CD4-positive, alpha-beta T cell treated with Interleukin-4 for 1 hour (primary cell): Measurements from ENCODE around the gene ZKSCAN4.

Experiments used
- DNase-seq, 2 donors: peaks; one replicate each; pipeline ENCODE4 v3.0.0-alpha.2; 2020 to 2022

ZKSCAN4 gene

DNA sequence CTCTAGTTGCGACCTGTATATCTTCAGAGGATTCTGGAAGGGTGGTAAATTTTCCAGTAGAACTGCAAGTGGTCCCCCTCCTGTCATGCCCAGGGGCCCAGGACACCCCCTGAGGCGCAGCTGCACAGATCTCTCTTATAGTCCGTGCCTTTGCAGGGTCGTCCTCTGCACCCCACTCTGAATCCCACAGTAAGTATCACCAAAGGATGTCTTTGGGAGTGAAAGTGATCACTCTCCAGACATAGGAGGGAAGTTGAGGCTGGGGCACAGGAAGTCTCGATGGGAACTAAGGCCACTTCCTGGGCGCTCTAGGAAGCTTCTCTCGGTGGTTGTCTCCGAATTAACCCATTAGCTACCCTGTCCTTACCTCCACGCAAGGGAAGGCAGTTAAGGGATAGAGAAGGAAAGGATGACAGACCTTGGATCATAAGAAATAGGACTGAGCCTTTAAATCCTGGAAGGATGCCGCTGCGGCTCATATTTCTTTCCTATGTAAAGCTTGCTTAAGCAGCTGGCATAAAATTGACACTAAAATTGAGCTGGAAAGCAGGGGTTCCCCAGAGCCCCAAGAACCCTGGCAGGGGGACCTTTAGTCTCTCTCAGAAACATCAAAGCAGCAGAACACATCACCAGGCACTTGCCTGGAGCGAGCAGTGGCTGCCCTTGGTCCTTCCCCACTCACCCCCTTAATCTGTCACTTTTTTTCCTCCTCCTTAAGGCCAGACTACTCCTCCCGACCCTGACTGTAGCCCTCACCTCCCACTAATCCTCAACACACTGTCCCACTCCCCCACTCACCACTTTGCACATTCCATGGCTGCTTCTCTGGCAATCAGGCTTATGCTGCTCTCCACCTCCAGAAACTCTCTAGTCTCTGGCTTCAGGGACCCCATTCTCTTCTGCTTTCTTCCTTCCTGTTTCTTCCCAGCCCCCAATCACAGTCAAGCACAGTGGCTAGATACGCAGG, at the start of gene ZKSCAN4:
TSS of gene ZKSCAN4 (minus strand) at position 261 of the 967 bp plus-strand sequence. CDS start 289 bp downstream, outside the sequence.
- DNase-seq, result peak; percentile 84 to 89

DNA sequence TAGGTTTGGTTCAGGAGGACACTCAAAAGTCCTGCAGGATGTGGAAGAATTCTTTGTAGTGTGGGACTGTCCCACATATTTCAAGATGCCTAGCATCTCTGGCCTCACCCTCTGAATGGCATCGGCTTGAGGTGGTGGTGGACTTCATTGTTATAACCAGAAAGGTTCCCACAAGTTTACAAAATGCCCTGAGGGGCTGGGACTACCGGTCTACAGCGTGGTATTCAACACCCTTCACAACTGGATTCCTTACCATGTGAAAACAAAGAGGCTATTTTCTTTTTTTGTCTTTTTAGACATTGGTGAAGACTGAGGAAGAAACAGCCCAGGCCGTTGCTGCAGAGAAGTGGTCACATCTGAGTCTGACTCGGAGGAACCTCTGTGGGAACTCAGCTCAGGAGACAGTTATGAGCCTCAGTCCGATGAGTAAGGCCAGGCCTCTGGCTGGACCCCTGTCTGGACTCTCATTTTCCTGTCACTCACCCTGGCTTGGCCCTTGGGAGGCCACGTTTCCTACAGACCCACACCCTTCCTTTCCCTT, 44.5 kb upstream of the ZKSCAN4 start:
- no peak for DNase-seq

DNA sequence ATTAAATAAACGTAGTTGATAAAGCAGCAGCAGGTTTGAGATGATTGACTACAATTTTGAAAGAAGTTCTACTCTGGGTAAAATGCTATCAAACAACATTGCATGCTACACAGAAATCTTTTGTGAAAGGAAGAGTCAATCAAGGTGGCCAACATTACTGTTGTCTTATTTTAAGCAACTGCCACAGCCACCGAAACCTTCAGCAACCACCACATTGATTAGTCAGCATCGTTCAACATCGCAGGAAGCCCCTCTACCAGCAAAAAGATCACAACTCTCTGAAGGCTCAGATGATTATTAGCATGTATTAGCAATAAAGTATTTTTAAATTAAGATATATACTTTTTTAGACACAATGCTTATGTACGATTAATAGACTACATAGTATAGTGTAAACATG, 43.3 kb upstream of the ZKSCAN4 start:
- no peak for DNase-seq

DNA sequence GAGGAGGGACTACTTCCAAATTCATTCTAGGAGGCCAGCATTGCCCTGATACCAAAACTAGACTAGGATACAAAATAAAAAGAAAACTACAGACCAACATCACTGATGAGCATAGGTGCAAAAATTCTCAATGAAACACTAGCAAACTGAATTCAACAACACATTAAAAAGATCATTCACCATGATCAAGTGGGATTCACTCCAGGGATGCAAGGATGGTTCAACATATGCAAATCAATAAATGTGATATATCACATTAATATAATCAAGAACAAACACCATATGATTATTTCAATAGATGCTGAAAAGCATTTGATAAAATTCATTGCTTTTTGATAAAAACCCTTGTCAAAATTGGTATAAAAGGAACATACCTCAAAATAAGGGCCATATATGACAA, 39.5 kb upstream of the ZKSCAN4 start:
- DNase-seq, result no peak

DNA sequence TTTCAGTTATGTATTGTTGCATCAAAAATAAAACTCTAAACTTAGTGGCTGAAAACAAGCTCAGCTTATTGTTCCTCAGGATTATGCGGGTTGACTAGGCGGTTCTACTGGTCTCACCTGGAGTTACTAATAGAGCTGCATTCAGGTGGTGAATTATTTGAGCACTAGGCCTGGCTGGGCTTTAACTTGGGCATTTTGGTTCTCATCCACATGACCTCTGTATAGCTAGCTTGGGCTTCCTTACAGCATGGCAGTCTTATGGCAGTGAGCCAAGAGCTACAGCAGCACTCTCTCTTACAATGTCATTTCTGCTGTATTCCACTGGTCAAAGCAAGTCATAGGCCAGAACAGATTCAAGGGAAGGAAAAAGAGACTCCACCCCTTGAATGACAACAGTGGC, 30.9 kb upstream of the ZKSCAN4 start:
- no peak for DNase-seq

DNA sequence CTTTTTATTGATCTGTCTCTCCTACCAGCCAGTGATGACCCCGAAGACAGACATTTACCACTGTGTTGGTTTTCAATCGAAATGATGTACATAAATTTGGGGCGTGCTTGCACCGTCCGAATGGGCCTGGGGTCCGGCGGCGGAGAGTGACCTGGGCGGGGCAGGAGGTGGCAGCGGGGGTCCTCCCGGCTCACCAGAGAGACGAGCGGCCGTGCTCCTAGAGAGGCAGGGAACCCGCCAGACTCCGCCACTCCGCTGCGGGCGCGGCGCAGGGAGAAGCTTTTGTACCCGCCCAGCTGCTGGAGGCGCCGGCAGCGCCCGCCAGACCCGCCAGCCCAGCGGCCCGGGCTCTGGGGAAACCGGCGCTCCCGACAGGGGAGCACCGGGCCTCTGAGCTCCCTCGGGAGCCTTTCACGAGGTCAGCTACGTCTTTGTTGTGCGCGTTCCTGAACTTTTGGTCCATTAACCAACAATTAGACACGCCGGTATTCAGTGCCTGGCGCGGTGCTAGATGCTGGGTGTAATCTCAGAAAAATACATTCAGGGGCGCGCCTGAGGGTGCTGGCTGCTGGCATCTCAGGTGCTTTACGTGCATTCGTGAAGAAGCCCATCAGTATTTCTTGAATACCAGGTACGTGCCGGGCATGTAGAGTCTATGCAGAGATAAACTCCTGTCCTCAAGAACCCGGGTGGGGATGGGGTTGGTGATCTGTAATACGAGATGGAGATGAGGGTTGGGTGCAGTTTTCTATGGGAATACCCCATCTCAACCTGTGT, 29.4 kb upstream of the ZKSCAN4 start, which contains the start of gene PGBD1:
TSS of gene PGBD1 (plus strand) at position 285 of the 777 bp plus-strand sequence. CDS start 2,242 bp downstream, outside the sequence.
- peak; percentile 33 to 42 for DNase-seq

DNA sequence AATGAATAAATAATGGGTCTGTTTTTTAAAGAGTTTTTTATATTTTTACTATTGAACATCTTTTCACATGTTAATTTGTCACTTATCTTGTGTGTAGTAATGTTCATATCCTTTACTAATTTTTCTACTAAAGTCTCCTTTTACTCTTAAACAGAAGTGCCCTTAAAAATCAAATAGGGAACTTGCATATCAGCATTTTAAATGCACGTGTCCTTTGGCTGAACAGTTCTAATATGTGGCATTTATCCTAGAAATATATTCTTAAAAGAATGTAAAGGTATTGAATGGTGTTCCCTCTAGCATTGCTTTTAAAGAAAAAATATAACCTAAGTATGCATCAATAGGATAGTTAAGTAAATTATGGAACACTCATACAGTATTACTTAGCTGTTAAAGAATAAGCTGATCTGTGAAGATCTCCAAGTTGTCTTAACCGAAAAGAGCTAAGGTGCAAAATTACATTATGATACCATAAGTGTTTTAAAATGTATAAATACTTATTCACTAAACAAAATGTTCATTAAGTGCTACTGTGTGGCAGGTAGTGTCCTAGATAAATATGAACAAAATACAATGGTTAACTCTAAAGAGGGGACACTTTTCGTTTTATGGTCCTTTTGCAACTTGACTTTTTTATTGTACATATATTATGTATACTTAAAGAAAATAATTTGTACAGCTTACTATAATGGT, 28.7 kb upstream of the ZKSCAN4 start:
- no peak for DNase-seq

DNA sequence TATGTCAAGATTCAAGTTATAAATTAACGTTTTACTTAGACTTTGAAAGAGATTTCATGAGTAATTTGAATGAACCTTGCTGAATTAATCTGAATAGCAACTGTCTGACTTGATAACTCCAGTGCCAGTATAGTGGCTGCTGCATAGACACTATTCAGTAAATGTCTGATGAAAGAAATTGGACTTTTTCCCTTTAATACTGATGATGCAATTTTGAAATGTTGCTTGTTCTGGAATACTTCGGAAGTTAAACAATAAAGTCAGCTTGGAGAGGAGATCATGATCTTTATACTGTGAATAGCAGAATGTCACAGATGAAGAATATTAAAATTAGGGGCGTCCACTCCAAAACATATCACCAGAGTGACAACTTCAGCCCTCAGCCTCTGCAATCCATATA, 25.7 kb upstream of the ZKSCAN4 start:
- no peak for DNase-seq

DNA sequence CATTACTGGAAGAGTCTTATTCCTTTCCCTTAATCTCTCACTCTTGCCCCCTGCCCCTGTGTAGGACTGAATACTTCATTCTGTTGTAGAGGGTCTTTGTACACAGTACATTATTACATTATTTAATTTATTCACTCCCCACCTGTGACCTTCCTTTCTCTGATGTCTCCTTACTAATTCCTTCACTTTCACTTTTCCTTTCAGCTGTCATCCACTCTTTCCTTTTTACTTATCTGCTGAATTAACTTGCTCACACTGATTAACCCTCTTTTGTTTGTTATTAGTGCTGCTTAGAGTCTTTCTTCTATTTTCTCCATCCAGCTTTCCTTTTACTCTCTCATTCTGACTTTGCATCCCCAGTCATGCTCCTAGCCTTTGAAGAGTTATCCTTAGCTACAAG, 22.8 kb upstream of the ZKSCAN4 start:
- DNase-seq, result no peak

DNA sequence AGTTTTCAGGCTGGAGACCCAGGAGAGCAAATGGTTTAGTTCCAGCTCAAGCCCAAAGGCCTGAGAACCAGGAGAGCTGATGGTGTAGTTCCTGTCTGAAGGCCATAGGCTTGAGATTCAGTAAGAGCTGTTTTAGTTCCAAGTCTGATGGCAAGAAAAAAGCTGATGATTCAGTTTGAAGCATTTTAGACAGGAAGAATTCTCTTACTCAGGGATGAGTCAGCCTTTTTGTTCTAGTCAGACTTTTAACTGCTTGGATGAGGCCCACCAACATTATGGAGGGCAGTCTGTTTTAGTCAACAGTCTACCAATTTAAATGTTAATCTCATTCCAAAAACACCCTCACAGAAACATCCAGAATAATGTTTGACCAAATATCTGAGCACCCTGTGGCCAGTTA, 17.4 kb upstream of the ZKSCAN4 start:
- no peak for DNase-seq

DNA sequence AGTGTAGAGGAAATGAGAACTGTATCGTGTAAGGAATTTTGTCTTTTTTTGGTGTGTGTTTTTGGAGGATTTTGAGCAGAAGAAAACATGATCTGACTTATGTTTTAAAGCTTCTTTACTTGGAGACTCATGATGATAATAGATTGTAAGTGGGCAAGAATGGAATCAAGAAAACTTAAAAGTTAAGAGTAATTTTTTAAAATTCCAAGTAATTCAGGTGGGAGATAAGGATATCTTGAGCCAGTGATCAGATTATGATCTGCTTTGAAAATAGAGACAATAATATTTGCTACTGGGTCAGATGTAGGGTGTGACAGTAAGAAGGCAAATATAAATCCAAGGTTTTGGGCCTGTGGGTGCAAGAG, 15.6 kb upstream of the ZKSCAN4 start:
- DNase-seq, result no peak

DNA sequence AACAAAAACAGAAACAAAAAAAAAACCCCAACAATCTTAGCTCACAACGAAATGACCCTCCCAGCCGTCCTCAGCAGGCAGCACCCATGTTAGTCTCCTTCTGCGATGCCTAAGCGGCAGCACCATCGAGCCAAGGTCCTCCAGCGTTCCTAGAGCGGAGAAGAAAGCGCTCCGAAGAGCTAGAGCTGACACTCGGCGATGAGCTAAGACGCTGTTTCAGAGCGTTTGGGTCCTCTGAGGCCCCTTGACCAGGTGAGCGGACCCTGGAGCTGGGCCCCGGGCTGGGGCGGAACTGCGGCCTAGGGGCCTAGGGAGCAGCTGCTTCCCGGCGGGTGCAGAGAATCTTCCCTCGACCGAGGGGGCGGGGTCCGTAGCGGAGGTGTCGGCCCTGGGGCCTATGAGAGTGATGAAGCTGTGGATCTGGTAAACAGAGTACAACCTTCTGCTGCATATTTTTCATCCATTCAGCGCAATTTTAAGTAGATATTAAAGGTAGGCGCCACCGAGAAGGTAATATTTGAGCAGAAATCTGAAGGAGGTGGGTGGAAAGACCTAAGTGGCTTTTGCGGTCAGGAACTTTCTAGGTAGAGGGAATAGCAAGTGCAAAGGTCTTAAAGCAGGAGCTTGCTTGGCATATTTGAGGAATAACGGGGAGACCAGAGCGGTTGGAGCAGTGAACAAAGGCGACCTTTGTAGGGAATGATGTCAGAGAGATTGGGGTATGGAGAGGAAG, 15.1 kb upstream of the ZKSCAN4 start, which contains the start of gene ZSCAN26:
TSS of gene ZSCAN26 (plus strand) at position 182 of the 733 bp plus-strand sequence. CDS start 4,777 bp downstream, outside the sequence.
- peak; percentile 91 for DNase-seq

DNA sequence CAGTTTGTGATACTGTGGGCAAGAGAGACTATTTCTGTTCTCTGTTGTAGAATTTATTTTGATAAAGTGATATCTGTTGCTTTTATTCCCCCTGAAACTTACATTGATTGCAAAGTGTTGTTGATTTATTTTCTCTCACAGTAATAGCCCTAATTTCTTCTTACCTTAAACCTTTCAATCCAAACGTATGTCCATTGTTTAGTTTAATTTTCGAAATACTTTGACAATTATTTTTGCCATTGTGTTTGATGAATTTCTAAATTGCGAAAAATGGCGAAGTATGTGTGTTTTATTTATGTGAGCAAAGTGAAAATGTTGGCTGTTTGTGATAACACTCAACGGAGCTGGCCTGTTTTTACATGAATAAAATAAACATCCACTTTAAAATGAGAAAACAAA, 14.5 kb upstream of the ZKSCAN4 start:
- DNase-seq, result no peak

DNA sequence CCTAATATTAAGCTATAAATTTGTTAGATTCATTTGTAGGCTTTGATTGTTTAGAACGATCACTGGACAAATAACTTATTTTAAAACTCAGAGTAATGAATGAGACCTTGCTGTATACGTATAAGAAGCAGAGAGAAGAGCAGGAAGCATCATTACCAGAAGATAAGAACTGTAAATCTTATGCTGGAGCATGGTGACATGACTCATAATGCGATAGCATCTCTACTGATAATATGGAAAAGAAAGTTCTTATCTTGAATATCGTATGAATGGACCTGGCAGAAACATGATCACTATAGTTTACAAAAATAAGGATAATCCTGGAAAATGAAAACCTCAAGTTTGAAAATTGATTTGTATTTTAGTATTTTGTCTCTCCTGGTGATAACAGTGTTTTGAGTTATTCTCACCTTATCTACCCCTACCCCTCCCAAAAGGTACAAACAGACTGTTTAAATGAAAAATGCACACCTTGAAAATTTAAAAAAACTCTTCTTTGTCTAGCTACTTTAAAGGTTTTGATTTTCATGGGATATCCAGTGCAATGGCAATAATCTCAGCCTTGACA, 12.8 kb upstream of the ZKSCAN4 start:
- DNase-seq, result no peak

DNA sequence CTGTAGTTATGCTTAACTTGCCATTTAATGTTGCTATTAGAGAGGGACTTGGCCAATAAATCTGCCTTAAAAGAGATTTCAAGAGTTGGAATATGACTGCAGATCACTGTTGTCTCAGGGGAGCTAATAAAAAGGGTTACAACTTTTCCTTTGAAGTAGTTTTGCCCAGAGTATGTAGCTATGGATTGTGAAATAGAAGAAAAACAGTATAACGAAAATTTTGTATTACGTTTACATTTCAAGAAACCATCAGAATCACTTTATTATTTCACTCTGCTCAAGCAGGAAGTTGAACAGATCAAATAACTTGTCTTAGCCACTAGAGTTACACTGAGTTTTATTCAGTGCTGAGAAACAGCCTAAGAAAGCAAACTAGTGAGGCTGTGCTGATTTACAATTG, 11.9 kb upstream of the ZKSCAN4 start:
- no peak for DNase-seq

DNA sequence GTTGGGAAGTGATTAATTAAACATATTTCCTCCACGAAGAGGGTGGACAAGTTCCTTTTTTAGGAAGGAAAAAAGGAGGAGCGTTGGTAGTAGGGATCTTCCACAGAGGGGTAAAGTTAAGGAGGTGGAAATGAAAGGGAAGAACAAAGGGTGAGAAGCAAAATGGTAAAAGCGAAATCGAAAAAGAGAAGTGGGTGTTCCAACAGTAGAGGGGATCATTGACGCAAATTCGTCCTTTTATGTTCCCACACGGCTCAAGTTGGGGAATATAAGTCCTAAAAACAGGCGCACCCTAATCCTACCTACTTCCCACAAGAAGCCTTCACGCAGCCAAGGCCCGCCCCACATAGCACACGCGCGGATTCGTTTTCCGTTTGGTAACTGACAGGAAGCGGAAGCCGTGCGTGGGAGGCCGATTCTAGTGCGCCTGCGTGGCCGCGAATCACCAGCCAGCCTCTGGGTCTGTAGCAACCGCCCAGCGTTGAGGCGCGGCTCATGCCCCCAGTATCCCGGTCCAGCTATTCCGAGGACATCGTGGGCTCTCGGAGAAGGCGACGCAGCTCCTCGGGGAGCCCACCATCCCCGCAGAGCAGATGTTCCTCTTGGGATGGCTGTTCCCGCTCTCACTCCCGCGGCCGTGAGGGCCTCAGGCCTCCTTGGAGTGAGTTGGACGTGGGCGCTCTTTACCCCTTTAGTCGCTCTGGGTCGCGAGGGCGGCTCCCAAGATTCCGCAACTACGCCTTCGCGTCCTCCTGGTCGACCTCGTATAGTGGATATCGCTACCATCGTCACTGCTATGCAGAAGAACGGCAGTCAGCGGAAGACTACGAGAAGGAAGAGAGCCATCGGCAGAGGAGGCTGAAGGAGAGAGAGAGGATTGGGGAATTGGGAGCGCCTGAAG, 7.1 kb upstream of the ZKSCAN4 start, which contains the start of gene NKAPL:
TSS of gene NKAPL (plus strand) at position 421 of the 901 bp plus-strand sequence. CDS start at position 496, 75 bp downstream.
- peak; percentile 58 to 80 for DNase-seq

DNA sequence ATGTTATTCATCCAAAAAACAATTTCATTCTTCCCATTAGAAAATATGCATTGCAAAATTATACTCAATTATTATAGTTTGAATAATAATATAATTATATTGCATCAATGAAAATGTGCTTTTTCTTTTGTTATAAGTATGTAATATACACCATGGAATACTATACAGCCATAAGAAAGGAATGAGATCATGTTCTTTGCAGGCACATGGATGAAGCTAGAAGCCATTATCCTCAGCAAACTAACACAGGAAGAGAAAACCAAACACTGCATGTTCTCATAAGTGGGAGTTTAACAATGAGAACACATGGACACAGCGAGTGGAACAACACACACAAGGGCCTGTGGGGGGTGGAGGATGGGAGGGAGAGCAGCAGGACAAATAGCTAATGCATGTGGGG, 5.0 kb upstream of the ZKSCAN4 start:
- no peak for DNase-seq

DNA sequence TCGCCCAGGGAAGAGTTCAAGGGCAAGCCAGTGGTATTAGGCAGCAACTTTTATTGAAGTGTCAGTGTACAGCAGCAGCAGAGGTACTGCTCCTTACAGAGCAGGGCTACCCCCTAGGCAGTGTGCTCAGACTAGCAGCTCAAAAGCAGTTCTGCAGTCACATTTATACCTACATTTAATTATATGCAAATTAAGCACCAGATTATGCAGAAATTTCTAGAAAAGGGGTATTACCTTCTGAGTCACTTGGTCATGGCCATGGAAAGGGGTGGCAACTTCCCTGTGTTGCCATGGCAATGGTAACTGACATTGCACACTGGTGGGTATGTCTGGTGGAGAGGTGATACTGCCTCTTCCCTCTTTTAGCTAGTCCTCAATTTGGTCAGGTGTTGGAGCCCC, 2.1 kb upstream of the ZKSCAN4 start:
- DNase-seq, result no peak

DNA sequence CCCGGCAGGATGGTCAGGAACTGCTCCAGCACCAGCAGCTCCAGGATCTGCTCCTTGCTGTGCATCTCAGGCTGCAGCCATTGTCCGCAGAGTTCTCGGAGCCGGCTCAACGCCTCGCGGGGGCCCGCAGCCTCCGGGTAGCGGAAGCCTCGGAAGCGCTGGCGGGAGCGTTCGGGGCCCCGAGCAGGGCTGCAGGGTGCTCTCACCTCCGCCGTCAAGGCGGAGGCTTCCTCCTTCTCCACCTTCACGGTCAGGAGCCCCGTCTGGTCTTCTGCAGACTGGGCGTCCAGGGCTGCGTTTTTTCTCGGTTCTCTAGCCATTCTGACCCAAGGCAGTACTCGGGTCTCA, 434 bp downstream of the ZKSCAN4 start:
- peak in 1 of 2 donors; percentile 16 for DNase-seq

DNA sequence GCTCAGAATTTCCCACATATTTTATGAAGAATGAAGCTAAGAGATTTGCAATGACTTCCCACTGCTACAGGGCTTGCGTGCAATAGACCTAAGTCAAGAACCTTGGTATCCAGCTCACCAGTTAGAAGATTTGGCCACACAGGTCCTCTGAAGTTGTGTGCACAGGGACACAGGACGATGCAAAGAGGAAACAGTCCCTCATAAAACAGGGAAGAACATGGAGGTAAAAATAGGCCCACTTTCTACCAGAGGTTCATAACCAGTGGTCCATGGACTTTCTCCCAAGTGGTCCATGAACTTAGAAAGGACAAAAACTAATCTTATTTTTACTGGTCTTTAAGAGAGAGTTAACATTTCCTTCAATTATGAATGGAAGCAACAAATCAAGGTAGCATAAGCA, 1.3 kb downstream of the ZKSCAN4 start:
- no peak for DNase-seq

DNA sequence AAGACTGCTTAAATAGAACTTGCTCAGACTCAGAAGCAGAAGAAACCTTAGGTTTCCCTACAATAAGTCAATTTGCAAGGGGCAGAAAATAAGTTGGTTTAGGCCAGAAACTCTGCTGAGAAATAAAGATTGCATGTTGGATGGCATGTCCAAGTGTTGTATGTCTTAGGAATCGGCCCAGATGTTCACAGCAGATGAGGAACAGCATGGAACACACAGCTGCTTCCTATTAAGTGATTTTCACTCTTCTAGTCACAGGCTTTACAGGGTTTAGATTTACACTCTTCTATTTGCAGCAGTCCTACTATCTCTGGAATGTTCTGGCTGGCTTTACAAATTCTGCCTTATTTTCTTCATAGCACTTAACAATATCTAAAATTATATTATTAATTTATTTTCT, 3.2 kb downstream of the ZKSCAN4 start:
- DNase-seq, result no peak
